Measurements from ENCODE around the gene SMCP. TPM values are rescaled to one million over a fixed set of nuclear protein-coding genes. Genes with fewer than 3 reads are reported as not detected.

Gene SMCP, protein sequence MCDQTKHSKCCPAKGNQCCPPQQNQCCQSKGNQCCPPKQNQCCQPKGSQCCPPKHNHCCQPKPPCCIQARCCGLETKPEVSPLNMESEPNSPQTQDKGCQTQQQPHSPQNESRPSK
- not detected for total RNA-seq

DNA sequence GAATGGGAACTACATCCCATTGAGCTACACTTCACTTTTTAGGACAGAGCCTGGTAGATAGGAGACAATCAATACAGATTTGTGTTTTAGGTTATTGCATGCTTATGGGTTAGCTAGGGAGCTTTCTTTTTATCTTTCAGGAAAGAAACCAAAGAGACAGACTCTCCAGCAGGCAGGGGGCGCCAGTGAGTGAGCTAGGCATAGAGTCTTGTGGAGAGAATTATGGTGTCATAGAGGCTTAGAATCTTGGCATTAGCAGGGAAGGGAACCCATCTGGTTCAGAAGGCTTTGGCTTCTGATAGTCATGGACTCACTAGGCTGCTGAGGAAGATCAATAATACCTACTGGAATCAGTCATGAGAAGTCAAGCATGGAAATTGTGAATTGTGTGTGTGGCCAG is at the start of gene SMCP:
Gene SMCP, plus strand, starts transcription at position 281 of the 400 bp plus-strand sequence. CDS start 6,101 bp downstream, outside the sequence.
- H3K9me3 ChIP-seq = no peaks in the 10 kb centered on the region
- H3K4me3 ChIP-seq = no peak within 1 kb of the TSS
- H3K9ac ChIP-seq (ENCODE audit: low read depth in 2 of 2, low read length in 2 of 2) = no peak within 1 kb of the TSS
- H3K27me3 ChIP-seq = no peaks in the 10 kb centered on the region
- no peaks in the 10 kb centered on the region for H3K4me1 ChIP-seq
- no peak for TF ChIP-seq CTCF (IDR thresholded peaks at IDR 0.05)
- no peak within 1 kb of the TSS for H3K27ac ChIP-seq
- no peaks in the 10 kb centered on the region for H3K36me3 ChIP-seq
- DNase-seq = no peak
- intact Hi-C loops (cut with DNase I) = loop anchor here (10.0 kb wide), 1 partner anchor 347 kb away; no protein-coding TSS in a partner anchor

- no peak for DNase-seq
- no peak for TF ChIP-seq CTCF (IDR thresholded peaks at IDR 0.05)
- H3K27ac ChIP-seq = no peak overlapping the region
These were observed 41.3 kb upstream of the SMCP start for GRCh38 chr1:152836870-152837269.

GRCh38 chr1:152842556-152842955 is 35.6 kb upstream of the SMCP start, which contains the start of gene LCE6A:
Gene LCE6A, plus strand, starts transcription at chr1:152842856. Its CDS starts 665 bp downstream, at chr1:152843521.
- no peak within 1 kb of the TSS for H3K4me3 ChIP-seq
- H3K4me1 ChIP-seq = no peaks in the 10 kb centered on the region
- no peak within 1 kb of the TSS for H3K27ac ChIP-seq
- no peaks in the 10 kb centered on the region for H3K36me3 ChIP-seq
- H3K27me3 ChIP-seq = no peaks in the 10 kb centered on the region
- no peaks in the 10 kb centered on the region for H3K9me3 ChIP-seq
- intact Hi-C loops (cut with DNase I) = no loop called here
- H3K9ac ChIP-seq (ENCODE audit: low read depth in 2 of 2, low read length in 2 of 2) = no peak within 1 kb of the TSS
- TF ChIP-seq CTCF (IDR thresholded peaks at IDR 0.05) = no peak
- no peak for DNase-seq

More at GRCh38 chr1:152836870-152837269, 41.3 kb upstream of the SMCP start:
- Histone ChIP-seq H3K27me3 (no peaks in the 10 kb centered on the region), H3K4me3 (no peak overlapping the region), H3K4me1 (no peaks in the 10 kb centered on the region), H3K9ac (ENCODE audit: low read depth in 2 of 2, low read length in 2 of 2) (no peak overlapping the region), H3K36me3 (no peaks in the 10 kb centered on the region), H3K9me3 (no peaks in the 10 kb centered on the region)
- intact Hi-C loops (cut with DNase I) = no loop called here

DNA sequence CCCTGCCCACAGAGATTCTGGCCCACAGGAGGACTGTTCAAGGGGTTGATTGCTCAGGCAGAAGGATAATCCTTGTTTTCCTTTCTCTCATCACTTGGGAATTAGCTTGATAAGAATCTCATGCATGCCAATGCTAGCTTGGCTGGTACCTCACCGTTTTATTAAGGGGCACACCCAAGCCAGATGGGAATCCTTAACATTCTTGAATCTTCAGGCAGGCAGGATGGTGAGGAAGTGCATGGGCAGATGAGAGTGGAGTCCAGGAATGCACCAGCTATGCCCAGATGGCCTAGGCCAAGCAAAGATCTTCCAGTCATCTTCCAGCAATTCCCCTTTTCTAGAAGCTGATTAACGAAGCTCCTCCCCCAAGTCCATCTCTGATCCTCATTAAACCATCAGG is 22.5 kb upstream of the SMCP start:
- H3K4me3 ChIP-seq = no peak overlapping the region
- no peaks in the 10 kb centered on the region for H3K27me3 ChIP-seq
- no peak for DNase-seq
- H3K36me3 ChIP-seq = no peaks in the 10 kb centered on the region
- H3K9ac ChIP-seq (ENCODE audit: low read depth in 2 of 2, low read length in 2 of 2) = no peak overlapping the region
- H3K27ac ChIP-seq = no peak overlapping the region
- no peak for TF ChIP-seq CTCF (IDR thresholded peaks at IDR 0.05)
- H3K9me3 ChIP-seq = no peaks in the 10 kb centered on the region
- intact Hi-C loops (cut with DNase I) = no loop called here
- no peaks in the 10 kb centered on the region for H3K4me1 ChIP-seq

GRCh38 chr1:152858062-152858461 is 20.1 kb upstream of the SMCP start:
- Histone ChIP-seq H3K9ac (ENCODE audit: low read depth in 2 of 2, low read length in 2 of 2) (no peak overlapping the region), H3K4me1 (no peaks in the 10 kb centered on the region), H3K27me3 (no peaks in the 10 kb centered on the region), H3K27ac (no peak overlapping the region), H3K4me3 (no peak overlapping the region), H3K36me3 (no peaks in the 10 kb centered on the region), H3K9me3 (no peaks in the 10 kb centered on the region)
- no peak for DNase-seq
- TF ChIP-seq CTCF (IDR thresholded peaks at IDR 0.05) = no peak
- intact Hi-C loops (cut with DNase I) = no loop called here

Data from colonic mucosa (tissue), 4 donors.